CD4-positive, alpha-beta memory T cell (primary cell): ENCODE results near the gene CTBS. TPM values are rescaled to one million over a fixed set of nuclear protein-coding genes. Genes with fewer than 3 reads are reported as not detected.

Experiments
- CTCF ChIA-PET: fragments of 350-600 bp; sonication (Branson Sonifier 250); formaldehyde crosslinking; loops from one replicate; lab custom pipeline; 2021; ENCODE audit warnings: inconsistent platforms; ENCODE audit not compliant: partially characterized antibody; lab: Charles Lee
- POLR2A ChIA-PET: fragments of 350-600 bp; sonication (Branson Sonifier 250); formaldehyde crosslinking; loops from one replicate; lab custom pipeline; 2021; ENCODE audit not compliant: partially characterized antibody; lab: Charles Lee
- DNase-seq, 5 donors: peaks; one replicate each; pipeline versions ENCODE4 v3.0.0 to v3.0.0-alpha.2; 2020 to 2022; ENCODE audit warnings: mixed read lengths in 1 of 5
- H3K27ac ChIP-seq: one replicate; pipeline ENCODE4 v1.7.0; 2013; ENCODE audit warnings: low read depth, low read length
- H3K27me3 ChIP-seq: 2 replicates; pipeline ENCODE4 v1.7.0; 2013; ENCODE audit warnings: mild to moderate bottlenecking, low read length, moderate library complexity; ENCODE audit not compliant: insufficient read depth
- H3K36me3 ChIP-seq: 2 replicates; pipeline ENCODE4 v1.7.0; 2013; ENCODE audit warnings: mild to moderate bottlenecking, low read length, moderate library complexity; ENCODE audit not compliant: insufficient read depth
- H3K4me1 ChIP-seq: 2 replicates; pipeline ENCODE4 v1.7.0; 2013; ENCODE audit warnings: mild to moderate bottlenecking, low read length, moderate library complexity; ENCODE audit not compliant: insufficient read depth
- H3K4me3 ChIP-seq, 2 donors: one replicate each; pipeline ENCODE4 v1.7.0; 2013; ENCODE audit warnings: low read length in 2 of 2, mild to moderate bottlenecking in 1 of 2
- H3K9me3 ChIP-seq, 2 donors: one replicate each; pipeline ENCODE4 v1.7.0; 2013; ENCODE audit warnings: low read length in 2 of 2, control low read depth in 1 of 2; ENCODE audit not compliant: control insufficient read depth in 1 of 2
- H3K27ac Mint-ChIP-seq, 7 donors: one replicate each; pipeline ENCODE4 v1.8.0; 2020 to 2021; ENCODE audit warnings: mixed read lengths in 7 of 7, mild to moderate bottlenecking in 6 of 7, inconsistent platforms in 3 of 7, moderate library complexity in 3 of 7
- H3K27me3 Mint-ChIP-seq, 2 donors: one replicate each; pipeline ENCODE4 v1.8.0; 2020 to 2021; ENCODE audit warnings: mixed read lengths in 2 of 2
- H3K36me3 Mint-ChIP-seq, 2 donors: one replicate each; pipeline ENCODE4 v1.8.0; 2020 to 2021; ENCODE audit warnings: mixed read lengths in 2 of 2, inconsistent platforms in 1 of 2, mild to moderate bottlenecking in 1 of 2
- H3K4me1 Mint-ChIP-seq, 4 donors: one replicate each; pipeline ENCODE4 v1.8.0; 2020 to 2021; ENCODE audit warnings: mixed read lengths in 4 of 4, mild to moderate bottlenecking in 1 of 4
- H3K4me3 Mint-ChIP-seq, 8 donors: one replicate each; pipeline ENCODE4 v1.8.0; 2020 to 2021; ENCODE audit warnings: mixed read lengths in 8 of 8, mild to moderate bottlenecking in 7 of 8, moderate library complexity in 6 of 8, inconsistent platforms in 3 of 8
- H3K9me3 Mint-ChIP-seq, 8 donors: one replicate each; pipeline ENCODE4 v1.8.0; 2020 to 2021; ENCODE audit warnings: mixed read lengths in 8 of 8, mild to moderate bottlenecking in 5 of 8, inconsistent platforms in 3 of 8, moderate library complexity in 1 of 8
- intact Hi-C: fragments of 100-400 bp; cut with micrococcal nuclease; formaldehyde crosslinking; loops from one replicate; pipeline ENCODE4 v1.15.1; 2023
- polyA plus RNA-seq, 2 donors: library from polyadenylated mRNA; unstranded; fragments of 300-500 nt; fragmentation: Illumina TruSeq; gene quantifications; one replicate each; pipeline ENCODE4 v1.2.3, GENCODE V29; 2021
- total RNA-seq, 2 experiments: library from RNA; stranded (reverse); gene quantifications; one replicate each; pipeline ENCODE4 v1.2.3, GENCODE V29; 2021

Gene CTBS
- total and polyA plus RNA-seq, 4 experiments from 2014 or later, result 17.4 to 25.4 (median 19.9) TPM

DNA sequence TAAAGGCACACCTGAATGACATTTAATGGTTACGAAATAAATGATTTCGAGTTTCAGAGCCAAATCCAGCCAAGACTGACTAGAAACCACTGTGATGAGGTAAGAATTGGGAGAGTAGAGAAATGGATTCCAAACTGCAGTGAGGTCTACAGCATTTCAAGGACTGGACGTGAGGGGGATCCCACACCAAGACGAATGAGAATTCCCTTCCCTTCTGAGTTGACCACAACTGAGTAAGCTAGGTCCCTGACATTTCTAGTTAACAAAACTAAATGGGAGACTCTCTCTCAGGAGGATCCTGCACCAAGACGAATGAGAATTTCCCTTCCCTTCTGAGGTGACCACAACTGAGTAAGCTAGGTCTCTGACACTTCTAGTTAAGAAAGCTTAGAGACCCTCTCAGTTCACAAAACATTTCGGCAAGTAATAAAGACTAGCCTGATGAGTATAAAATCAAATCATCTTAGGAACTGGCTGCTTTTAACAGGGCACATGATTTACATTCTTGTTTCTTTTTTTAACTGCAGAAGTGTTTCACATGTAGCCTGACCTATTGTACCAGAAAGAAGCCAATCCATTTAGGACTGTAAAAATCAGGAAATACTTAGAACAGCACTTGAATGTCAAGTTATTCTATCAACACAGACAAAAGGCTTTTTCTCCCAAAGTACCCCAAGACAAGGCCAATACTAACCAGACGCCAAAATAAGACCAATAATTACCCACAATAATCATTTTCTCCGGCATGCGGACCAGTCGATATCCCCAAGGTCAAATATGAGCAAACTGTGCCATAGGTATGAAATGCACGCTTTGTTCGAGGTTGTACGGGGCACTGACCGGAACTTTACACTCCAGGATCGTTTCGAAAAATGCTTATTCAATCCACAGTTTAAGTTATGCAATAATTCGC lies 69.4 kb downstream of the CTBS start:
- H3K9me3 ChIP-seq, result no peaks in the 10 kb centered on the region
- no peaks in the 10 kb centered on the region for H3K27me3 ChIP-seq
- H3K27ac Mint-ChIP-seq, result peak overlapping the region; percentile 88 to 99 (median 96)
- peak overlapping the region; percentile 66 to 87 for H3K4me3 ChIP-seq
- H3K36me3 ChIP-seq, result peaks cover 4% of the 10 kb centered on the region
- H3K4me3 Mint-ChIP-seq, result peak overlapping the region; percentile 92 to 99 (median 97)
- intact Hi-C loops, result loop anchor here (10.0 kb wide), 1 partner anchor 1200 kb away; the partner anchor contains the start of gene ZNHIT6
- H3K27me3 Mint-ChIP-seq, result no peaks in the 10 kb centered on the region
- CTCF ChIA-PET, result interaction anchor here (0.8 to 2.4 kb wide), 11 partner anchors 17 to 363 kb away, joined by 3 to 15 read pairs (median 5); partner anchors contain the start of gene CTBS
- peak in 1 of 5 donors; percentile 18 for DNase-seq
- H3K9me3 Mint-ChIP-seq, result peaks cover 0 to 2% (median 0%) of the 10 kb centered on the region in 8 donors
- peak overlapping the region; percentile 81 for H3K27ac ChIP-seq
- H3K4me1 ChIP-seq, result peaks cover 54% of the 10 kb centered on the region
- POLR2A ChIA-PET, result interaction anchor here (1.4 to 2.6 kb wide), 11 partner anchors 11 to 361 kb away, joined by 4 to 75 read pairs (median 15); partner anchors contain the start of genes CTBS, PRKACB and RPF1
- H3K36me3 Mint-ChIP-seq, result peaks cover 4 to 36% of the 10 kb centered on the region in 2 donors
- peaks cover 32 to 68% (median 43%) of the 10 kb centered on the region in 4 donors for H3K4me1 Mint-ChIP-seq

DNA sequence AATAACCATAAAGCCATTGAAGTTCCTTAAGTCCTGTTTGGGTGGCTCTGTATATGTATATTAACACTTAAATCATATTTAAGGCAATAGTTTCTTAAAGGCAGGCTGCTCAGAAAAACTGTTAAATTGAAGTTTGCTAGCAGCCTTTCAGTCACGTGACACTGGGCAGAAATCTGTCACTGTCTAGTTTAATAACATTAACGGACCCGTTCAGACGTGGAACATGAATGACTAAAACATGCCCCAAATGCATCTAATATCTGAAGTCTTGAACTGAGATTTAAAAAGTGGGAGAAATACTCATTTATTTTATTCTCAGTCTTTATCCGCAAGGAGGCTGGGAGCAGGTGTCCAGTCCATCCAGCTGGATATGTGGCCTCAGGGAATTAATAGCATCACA lies 71.3 kb downstream of the CTBS start:
- H3K4me1 ChIP-seq, result peaks cover 57% of the 10 kb centered on the region
- Mint-ChIP-seq H3K4me1 (peaks cover 36 to 79% (median 45%) of the 10 kb centered on the region in 4 donors), H3K36me3 (peaks cover 5 to 47% of the 10 kb centered on the region in 2 donors), H3K9me3 (peaks cover 0 to 2% (median 0%) of the 10 kb centered on the region in 8 donors), H3K4me3 (peak overlapping the region in 2 of 8 donors; percentile 96 to 99), H3K27me3 (no peaks in the 10 kb centered on the region), H3K27ac (peak overlapping the region in 4 of 7 donors; percentile 68 to 93 (median 69))
- intact Hi-C loops, result loop anchor here (10.0 kb wide), 1 partner anchor 1202 kb away; the partner anchor contains the start of gene ZNHIT6
- DNase-seq, result no peak
- peak overlapping the region; percentile 4 for H3K27ac ChIP-seq
- H3K4me3 ChIP-seq, result no peak overlapping the region
- POLR2A ChIA-PET, result interaction anchor here (1.9 to 2.6 kb wide), 3 partner anchors 24 to 359 kb away, joined by 10 to 17 read pairs (median 15); partner anchors contain the start of genes CTBS, PRKACB and RPF1
- H3K27me3 ChIP-seq, result no peaks in the 10 kb centered on the region
- CTCF ChIA-PET, result interaction anchor here (1.0 to 1.5 kb wide), 3 partner anchors 19 to 58 kb away, joined by 3 to 4 read pairs (median 3); no protein-coding TSS in a partner anchor
- H3K36me3 ChIP-seq, result peaks cover 5% of the 10 kb centered on the region
- no peaks in the 10 kb centered on the region for H3K9me3 ChIP-seq

Other genes starting within 250 kb of the CTBS start
- gene DNASE2B, start 176.0 kb downstream of the CTBS start, total RNA-seq, result not detected
- not detected for gene DNASE2B, start 176.0 kb downstream of the CTBS start, polyA plus RNA-seq
- 10 to 100 TPM; 41.7 to 46.2 TPM for gene RPF1, start 95.2 kb downstream of the CTBS start, total RNA-seq
- 10 to 100 TPM; 55.9 to 77.1 TPM for gene RPF1, start 95.2 kb downstream of the CTBS start, polyA plus RNA-seq
- 1 to 10 TPM; 1.7 to 3.4 TPM for gene SPATA1, start 68.1 kb downstream of the CTBS start, total RNA-seq
- gene SPATA1, start 68.1 kb downstream of the CTBS start, polyA plus RNA-seq, result under 1 TPM in 1 of 2 donors, not detected in 1; 0.72 TPM
- 10 to 100 TPM; 38.1 to 45.5 TPM for gene GNG5, start 67.9 kb downstream of the CTBS start, total RNA-seq
- 100 to 1,000 TPM; 205 to 250 TPM for gene GNG5, start 67.9 kb downstream of the CTBS start, polyA plus RNA-seq
- gene SSX2IP, start 116.0 kb upstream of the CTBS start, total RNA-seq, result 1 to 10 TPM; 7.5 to 8.3 TPM
- 10 to 100 TPM in 1 of 2 donors, 1 to 10 TPM in 1; 5.7 to 11.8 TPM for gene SSX2IP, start 116.0 kb upstream of the CTBS start, polyA plus RNA-seq